ENCODE measurements around the gene GRIN2B.

Gene GRIN2B

DNA sequence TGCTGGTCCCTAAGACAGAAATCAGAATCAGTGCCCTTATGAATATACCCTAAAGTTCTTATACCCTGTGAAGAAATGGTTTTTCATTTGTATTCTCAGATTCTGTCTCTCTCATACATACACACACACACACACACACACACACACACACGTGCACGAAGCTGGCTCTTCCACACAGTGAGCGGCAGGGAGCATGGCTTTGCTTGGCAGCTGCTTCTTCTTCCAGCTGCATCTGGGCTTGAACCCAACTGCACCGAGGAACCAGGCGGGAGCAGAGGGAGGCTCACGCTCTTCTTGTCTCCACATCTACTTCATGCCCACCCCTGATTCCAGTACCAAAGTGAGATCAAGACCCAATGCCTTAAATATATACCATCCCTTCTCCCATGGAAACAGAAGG lies 19.4 kb downstream of the GRIN2B start:
- Histone ChIP-seq H2BK120ac (ENCODE audit: low read depth, low read length) (no peak overlapping the region), H3K27me3 (ENCODE audit: control insufficient read depth in 1 of 2, insufficient read depth in 1 of 2, low read length in 2 of 2) (peaks cover 0 to 54% of the 10 kb centered on the region in 2 experiments), H3K14ac (ENCODE audit: low read length in 2 of 2) (no peak overlapping the region), H4K8ac (ENCODE audit: low read length) (no peak overlapping the region), H3K18ac (ENCODE audit: low read depth in 1 of 2, low read length in 2 of 2) (no peak overlapping the region), H3K4ac (ENCODE audit: low read depth in 1 of 2, low read length in 2 of 2) (no peak overlapping the region), H3K23ac (ENCODE audit: low read length in 2 of 2) (no peak overlapping the region), H3K27ac (ENCODE audit: low read length, poor library complexity, severe bottlenecking) (no peak overlapping the region), H2BK12ac (ENCODE audit: low read length in 2 of 2) (no peak overlapping the region), H3K4me1 (ENCODE audit: control insufficient read depth, insufficient read depth, low read depth, low read length) (peaks cover 1% of the 10 kb centered on the region), H3K79me1 (replicated peaks; ENCODE audit: low read length, poor library complexity, severe bottlenecking) (no peaks in the 10 kb centered on the region), H3K4me2 (ENCODE audit: low read length, poor library complexity, severe bottlenecking) (no peak overlapping the region), H3K36me3 (ENCODE audit: control insufficient read depth in 1 of 2, insufficient read depth in 2 of 2, low read depth in 1 of 2, low read length in 2 of 2) (no peaks in the 10 kb centered on the region), H2AK5ac (ENCODE audit: low read length, severe bottlenecking) (no peak overlapping the region), H3K9me3 (ENCODE audit: control insufficient read depth, low read length) (no peaks in the 10 kb centered on the region), H3K9ac (ENCODE audit: low read length) (no peak overlapping the region), H2AFZ (ENCODE audit: low read depth, low read length) (no peak overlapping the region), H4K91ac (ENCODE audit: low read length) (no peak overlapping the region), H3K4me3 (ENCODE audit: insufficient read depth in 1 of 2, low read depth in 1 of 2, low read length in 2 of 2) (no peak overlapping the region), H2BK15ac (ENCODE audit: low read depth, poor library complexity, severe bottlenecking) (no peak overlapping the region), H2BK5ac (ENCODE audit: low read depth, low read length, poor library complexity, severe bottlenecking) (no peak overlapping the region)
- whole genome bisulfite sequencing = 76% methylated on average over 6 of the region's 6 CpGs
- DNase-seq = no peak

DNA sequence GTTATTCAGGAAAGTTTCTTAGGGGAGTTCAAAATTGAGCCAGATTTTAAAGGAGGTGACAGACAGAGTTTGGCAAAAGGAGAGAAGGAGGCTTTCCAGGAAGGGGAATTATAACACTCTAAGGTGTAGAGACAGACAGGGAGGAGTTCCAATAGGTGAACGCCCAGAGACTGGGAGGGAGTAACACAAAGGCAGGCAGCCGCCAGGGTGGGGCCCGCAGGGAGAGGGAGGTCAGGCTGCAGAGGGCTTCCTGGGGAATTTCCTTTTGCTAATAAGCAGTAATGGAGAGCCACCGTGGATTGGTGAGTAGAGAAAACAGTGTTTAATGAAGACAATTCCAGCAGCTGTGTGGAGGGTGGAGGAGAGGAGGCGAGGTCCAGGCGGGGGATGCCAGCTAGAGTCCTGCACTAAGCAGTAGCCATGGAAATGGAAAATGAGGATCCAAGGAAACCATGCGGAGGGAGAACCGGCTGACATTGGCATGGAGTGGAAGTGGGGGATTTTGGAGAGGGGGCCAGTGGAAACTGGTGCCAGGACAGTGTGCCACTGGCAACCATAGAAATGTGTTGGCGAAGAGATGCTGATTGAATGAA lies 22.2 kb downstream of the GRIN2B start:
- Histone ChIP-seq H3K9me3 (ENCODE audit: control insufficient read depth, low read length) (no peaks in the 10 kb centered on the region), H2BK5ac (ENCODE audit: low read depth, low read length, poor library complexity, severe bottlenecking) (no peak overlapping the region), H3K27me3 (ENCODE audit: control insufficient read depth in 1 of 2, insufficient read depth in 1 of 2, low read length in 2 of 2) (peaks cover 0 to 46% of the 10 kb centered on the region in 2 experiments), H4K91ac (ENCODE audit: low read length) (no peak overlapping the region), H3K23ac (ENCODE audit: low read length in 2 of 2) (no peak overlapping the region), H3K4me3 (ENCODE audit: insufficient read depth in 1 of 2, low read depth in 1 of 2, low read length in 2 of 2) (no peak overlapping the region), H2BK12ac (ENCODE audit: low read length in 2 of 2) (no peak overlapping the region), H3K36me3 (ENCODE audit: control insufficient read depth in 1 of 2, insufficient read depth in 2 of 2, low read depth in 1 of 2, low read length in 2 of 2) (no peaks in the 10 kb centered on the region), H3K4me2 (ENCODE audit: low read length, poor library complexity, severe bottlenecking) (no peak overlapping the region), H3K27ac (ENCODE audit: low read length, poor library complexity, severe bottlenecking) (no peak overlapping the region), H2BK120ac (ENCODE audit: low read depth, low read length) (no peak overlapping the region), H3K79me1 (replicated peaks; ENCODE audit: low read length, poor library complexity, severe bottlenecking) (no peaks in the 10 kb centered on the region), H3K14ac (ENCODE audit: low read length in 2 of 2) (no peak overlapping the region), H2BK15ac (ENCODE audit: low read depth, poor library complexity, severe bottlenecking) (no peak overlapping the region), H3K4me1 (ENCODE audit: control insufficient read depth, insufficient read depth, low read depth, low read length) (no peaks in the 10 kb centered on the region), H2AFZ (ENCODE audit: low read depth, low read length) (no peak overlapping the region), H3K4ac (ENCODE audit: low read depth in 1 of 2, low read length in 2 of 2) (no peak overlapping the region), H3K18ac (ENCODE audit: low read depth in 1 of 2, low read length in 2 of 2) (no peak overlapping the region), H2AK5ac (ENCODE audit: low read length, severe bottlenecking) (no peak overlapping the region), H4K8ac (ENCODE audit: low read length) (no peak overlapping the region), H3K9ac (ENCODE audit: low read length) (no peak overlapping the region)
- DNase-seq = no peak
- 81% methylated on average over 8 of the region's 9 CpGs for WGBS

DNA sequence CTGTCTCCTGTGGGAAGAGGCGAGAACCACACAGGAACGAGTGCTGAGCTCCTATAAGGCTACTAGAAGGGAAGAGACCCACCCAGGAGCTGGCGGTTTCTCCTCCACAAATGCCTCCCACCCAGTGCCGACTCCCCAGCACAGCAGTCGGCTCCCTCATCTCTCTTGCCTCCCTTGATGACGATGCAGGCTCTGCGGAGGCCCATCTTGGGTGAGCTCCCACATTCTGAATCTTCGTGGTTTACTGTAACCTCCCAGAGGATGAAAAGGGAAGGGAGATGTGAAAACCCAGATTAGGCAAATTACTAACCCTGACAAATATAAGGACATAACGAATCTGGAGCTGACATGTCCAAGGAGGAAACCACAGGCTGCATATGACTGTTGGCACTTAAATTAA lies 23.8 kb downstream of the GRIN2B start:
- Histone ChIP-seq H3K9ac (ENCODE audit: low read length) (no peak overlapping the region), H3K27me3 (ENCODE audit: control insufficient read depth in 1 of 2, insufficient read depth in 1 of 2, low read length in 2 of 2) (peaks cover 0 to 36% of the 10 kb centered on the region in 2 experiments), H3K4me3 (ENCODE audit: insufficient read depth in 1 of 2, low read depth in 1 of 2, low read length in 2 of 2) (no peak overlapping the region), H2BK12ac (ENCODE audit: low read length in 2 of 2) (no peak overlapping the region), H3K9me3 (ENCODE audit: control insufficient read depth, low read length) (no peaks in the 10 kb centered on the region), H2AFZ (ENCODE audit: low read depth, low read length) (no peak overlapping the region), H4K91ac (ENCODE audit: low read length) (no peak overlapping the region), H2AK5ac (ENCODE audit: low read length, severe bottlenecking) (no peak overlapping the region), H3K36me3 (ENCODE audit: control insufficient read depth in 1 of 2, insufficient read depth in 2 of 2, low read depth in 1 of 2, low read length in 2 of 2) (no peaks in the 10 kb centered on the region), H2BK15ac (ENCODE audit: low read depth, poor library complexity, severe bottlenecking) (no peak overlapping the region), H4K8ac (ENCODE audit: low read length) (no peak overlapping the region), H3K14ac (ENCODE audit: low read length in 2 of 2) (no peak overlapping the region), H3K4me1 (ENCODE audit: control insufficient read depth, insufficient read depth, low read depth, low read length) (no peaks in the 10 kb centered on the region), H3K79me1 (replicated peaks; ENCODE audit: low read length, poor library complexity, severe bottlenecking) (no peaks in the 10 kb centered on the region), H3K27ac (ENCODE audit: low read length, poor library complexity, severe bottlenecking) (no peak overlapping the region), H2BK5ac (ENCODE audit: low read depth, low read length, poor library complexity, severe bottlenecking) (no peak overlapping the region), H3K23ac (ENCODE audit: low read length in 2 of 2) (no peak overlapping the region), H3K18ac (ENCODE audit: low read depth in 1 of 2, low read length in 2 of 2) (no peak overlapping the region), H3K4me2 (ENCODE audit: low read length, poor library complexity, severe bottlenecking) (no peak overlapping the region), H3K4ac (ENCODE audit: low read depth in 1 of 2, low read length in 2 of 2) (no peak overlapping the region), H2BK120ac (ENCODE audit: low read depth, low read length) (no peak overlapping the region)
- no peak for DNase-seq
- WGBS = 84% methylated on average over 8 of the region's 9 CpGs

DNA sequence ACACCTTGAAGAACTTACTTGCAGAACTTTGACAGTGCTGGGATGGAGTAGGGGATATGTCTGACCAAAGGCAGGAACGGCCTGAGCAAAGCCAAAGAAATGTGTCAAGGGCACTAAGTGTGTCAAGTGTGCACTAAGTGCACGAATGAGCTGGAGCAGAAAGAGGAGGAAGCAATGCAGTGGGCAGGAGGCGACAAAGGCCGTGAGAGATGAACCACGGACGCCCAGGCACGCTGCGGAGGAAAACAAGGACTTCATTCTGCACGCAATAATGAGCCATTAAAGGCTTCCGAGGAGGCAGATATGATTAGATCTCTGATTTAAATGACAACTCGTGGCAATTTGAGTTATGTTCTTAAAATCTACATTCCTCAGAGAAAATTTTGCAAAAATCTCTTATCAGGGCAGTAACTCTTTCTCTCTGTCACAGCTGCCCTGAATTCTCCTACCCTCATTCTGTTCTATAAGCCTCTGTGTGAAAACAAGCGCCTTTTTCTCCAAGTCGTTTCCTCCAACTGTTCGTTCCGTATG lies 25.3 kb downstream of the GRIN2B start:
- 77% methylated on average over 15 of the region's 15 CpGs for WGBS
- Histone ChIP-seq H2BK5ac (ENCODE audit: low read depth, low read length, poor library complexity, severe bottlenecking) (no peak overlapping the region), H2BK120ac (ENCODE audit: low read depth, low read length) (no peak overlapping the region), H3K4ac (ENCODE audit: low read depth in 1 of 2, low read length in 2 of 2) (no peak overlapping the region), H3K18ac (ENCODE audit: low read depth in 1 of 2, low read length in 2 of 2) (no peak overlapping the region), H2AFZ (ENCODE audit: low read depth, low read length) (no peak overlapping the region), H2BK15ac (ENCODE audit: low read depth, poor library complexity, severe bottlenecking) (no peak overlapping the region), H2AK5ac (ENCODE audit: low read length, severe bottlenecking) (no peak overlapping the region), H3K4me1 (ENCODE audit: control insufficient read depth, insufficient read depth, low read depth, low read length) (no peaks in the 10 kb centered on the region), H3K14ac (ENCODE audit: low read length in 2 of 2) (no peak overlapping the region), H3K4me3 (ENCODE audit: insufficient read depth in 1 of 2, low read depth in 1 of 2, low read length in 2 of 2) (no peak overlapping the region), H3K36me3 (ENCODE audit: control insufficient read depth in 1 of 2, insufficient read depth in 2 of 2, low read depth in 1 of 2, low read length in 2 of 2) (no peaks in the 10 kb centered on the region), H4K8ac (ENCODE audit: low read length) (no peak overlapping the region), H4K91ac (ENCODE audit: low read length) (no peak overlapping the region), H3K9ac (ENCODE audit: low read length) (no peak overlapping the region), H3K79me1 (replicated peaks; ENCODE audit: low read length, poor library complexity, severe bottlenecking) (no peaks in the 10 kb centered on the region), H3K9me3 (ENCODE audit: control insufficient read depth, low read length) (no peaks in the 10 kb centered on the region), H3K23ac (ENCODE audit: low read length in 2 of 2) (no peak overlapping the region), H3K4me2 (ENCODE audit: low read length, poor library complexity, severe bottlenecking) (no peak overlapping the region), H3K27ac (ENCODE audit: low read length, poor library complexity, severe bottlenecking) (no peak overlapping the region), H2BK12ac (ENCODE audit: low read length in 2 of 2) (no peak overlapping the region), H3K27me3 (ENCODE audit: control insufficient read depth in 1 of 2, insufficient read depth in 1 of 2, low read length in 2 of 2) (peaks cover 0 to 22% of the 10 kb centered on the region in 2 experiments)
- DNase-seq = no peak

Measured in mesenchymal stem cell (in vitro differentiated cells and primary cell).